Limb (tissue), 2 donors: Measurements from ENCODE around the gene ZDHHC11B.

Source experiments
- DNase-seq, 2 donors: peaks; one replicate each; pipeline ENCODE4 v3.0.0-alpha.2; 2016; ENCODE audit errors: extremely low spot score in 2 of 2

Gene ZDHHC11B

DNA sequence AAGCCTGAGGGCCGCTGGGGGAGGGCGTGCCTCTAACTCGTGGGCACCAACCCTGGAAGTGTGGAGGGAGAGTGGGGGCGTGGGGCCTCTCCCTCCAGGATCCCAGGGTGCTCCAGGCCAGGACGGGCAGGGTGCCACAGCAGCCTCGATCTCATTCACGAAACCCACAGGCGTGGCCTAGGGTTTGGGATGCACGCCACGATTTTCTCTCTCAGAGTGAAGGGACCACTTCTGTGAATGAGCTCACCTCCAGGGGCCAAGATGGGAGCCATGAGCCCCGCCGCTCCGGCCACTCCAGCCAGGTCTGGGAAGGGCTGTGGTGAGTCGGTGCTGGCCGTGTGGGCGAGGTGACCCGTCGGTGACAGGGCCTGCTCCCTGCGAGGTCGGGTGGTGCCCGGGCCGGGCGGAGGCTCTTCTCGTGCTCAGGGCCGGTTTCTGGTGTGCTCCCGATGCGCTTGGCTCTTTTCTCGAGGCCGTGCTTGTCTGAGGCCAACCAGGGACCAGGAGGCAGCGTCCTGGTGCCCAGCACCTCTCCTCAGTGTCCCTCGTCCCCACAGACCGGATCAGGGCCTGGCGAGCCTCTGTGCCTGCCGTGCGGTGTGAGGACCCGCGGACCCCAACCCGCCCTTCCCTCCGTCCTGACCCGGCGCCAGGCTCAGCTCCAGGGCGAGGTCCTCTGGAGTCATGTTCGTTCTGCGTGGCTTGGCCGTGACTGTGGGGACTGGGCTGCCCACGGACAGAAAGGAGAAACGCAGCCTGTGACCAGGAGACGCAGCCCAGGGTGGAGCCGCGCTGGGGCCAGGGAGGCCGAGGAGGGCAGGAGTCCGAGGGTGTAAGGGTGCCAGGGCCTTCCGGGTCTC is 122.4 kb downstream of the ZDHHC11B start:
- DNase-seq = no peak

DNA sequence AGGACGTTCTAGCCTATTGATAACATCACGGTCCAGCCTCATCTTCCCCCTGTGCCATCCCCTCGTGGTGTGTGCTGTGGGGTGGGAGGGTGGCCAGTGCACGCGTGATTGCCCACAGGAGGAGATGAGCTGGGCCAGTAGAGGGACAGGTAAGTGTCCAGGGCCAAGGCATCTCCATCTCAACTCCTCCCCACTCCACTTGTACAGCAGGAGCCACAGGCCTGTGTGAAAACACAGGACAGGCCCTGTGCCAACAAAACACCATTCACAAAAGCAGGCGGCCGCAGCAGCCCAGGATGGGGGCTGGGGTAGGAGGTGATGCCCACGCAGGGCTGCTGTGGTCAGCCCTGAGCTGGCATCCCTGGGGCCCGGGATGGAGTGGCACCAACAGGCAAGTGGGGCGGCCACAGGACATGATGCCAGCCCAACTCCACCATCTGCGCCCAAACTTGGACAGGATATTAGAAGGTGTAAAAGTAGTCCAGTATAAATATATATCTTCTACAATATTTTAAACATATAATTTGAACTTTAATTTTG is 124.0 kb downstream of the ZDHHC11B start:
- no peak for DNase-seq
